Mesenchymal stem cell (in vitro differentiated cells and primary cell): ENCODE measurements around the gene ZNF407.
"Not testable (repeated sequence)": the region's sequence is repeated elsewhere in the genome, so short reads cannot be mapped to it uniquely, and the experiment has no call there.

Experiments
- DNase-seq: peaks from one replicate; pipeline ENCODE4 v3.0.0-alpha.2; 2013
- H2AFZ ChIP-seq: one replicate; pipeline ENCODE4 v1.6.1; 2013; ENCODE audit warnings: low read depth, mild to moderate bottlenecking, control low read depth, inconsistent platforms, low read length, moderate library complexity
- H2AK5ac ChIP-seq: 2 replicates; pipeline ENCODE4 v1.6.1; 2013; ENCODE audit warnings: low read length, moderate library complexity, mild to moderate bottlenecking, inconsistent platforms; ENCODE audit not compliant: severe bottlenecking
- H2BK120ac ChIP-seq: one replicate; pipeline ENCODE4 v1.6.1; 2013; ENCODE audit warnings: low read depth, mild to moderate bottlenecking, inconsistent platforms, low read length, moderate library complexity
- H2BK12ac ChIP-seq, 2 experiments: one replicate each; pipeline ENCODE4 v1.6.1; 2013; ENCODE audit warnings: inconsistent platforms in 2 of 2, low read length in 2 of 2, mild to moderate bottlenecking in 2 of 2, moderate library complexity in 2 of 2, control low read depth in 1 of 2
- H2BK15ac ChIP-seq: one replicate; pipeline ENCODE4 v1.6.1; 2013; ENCODE audit warnings: mild to moderate bottlenecking, low read depth, inconsistent platforms; ENCODE audit not compliant: poor library complexity, severe bottlenecking
- H2BK5ac ChIP-seq: 2 replicates; pipeline ENCODE4 v1.6.1; 2013; ENCODE audit warnings: low read depth, mild to moderate bottlenecking, low read length, control low read depth, inconsistent platforms; ENCODE audit not compliant: poor library complexity, severe bottlenecking
- H3K14ac ChIP-seq, 2 experiments: one replicate each; pipeline ENCODE4 v1.6.1; 2013; ENCODE audit warnings: inconsistent platforms in 2 of 2, low read length in 2 of 2, control low read depth in 1 of 2, mild to moderate bottlenecking in 1 of 2, moderate library complexity in 1 of 2
- H3K18ac ChIP-seq, 2 experiments: one replicate each; pipeline ENCODE4 v1.6.1; 2013; ENCODE audit warnings: inconsistent platforms in 2 of 2, low read length in 2 of 2, control low read depth in 1 of 2, low read depth in 1 of 2, mild to moderate bottlenecking in 1 of 2
- H3K23ac ChIP-seq, 2 experiments: one replicate each; pipeline ENCODE4 v1.6.1; 2013; ENCODE audit warnings: inconsistent platforms in 2 of 2, low read length in 2 of 2, mild to moderate bottlenecking in 2 of 2, moderate library complexity in 2 of 2, control low read depth in 1 of 2
- H3K27ac ChIP-seq: 2 replicates; pipeline ENCODE4 v1.5.1; 2013; ENCODE audit warnings: mild to moderate bottlenecking, moderate library complexity, low read length, control low read depth, inconsistent platforms; ENCODE audit not compliant: poor library complexity, severe bottlenecking
- H3K27me3 ChIP-seq, 2 experiments: 2 replicates each; pipeline versions ENCODE4 v1.6.1 to v1.7.0; 2013; ENCODE audit warnings: low read length in 2 of 2, mild to moderate bottlenecking in 2 of 2, moderate library complexity in 2 of 2, control low read depth in 1 of 2, inconsistent platforms in 1 of 2; ENCODE audit not compliant: control insufficient read depth in 1 of 2, insufficient read depth in 1 of 2
- H3K36me3 ChIP-seq, 2 experiments: 2 replicates each; pipeline versions ENCODE4 v1.6.1 to v1.7.0; 2013; ENCODE audit warnings: low read length in 2 of 2, control low read depth in 1 of 2, inconsistent platforms in 1 of 2, low read depth in 1 of 2, mild to moderate bottlenecking in 1 of 2; ENCODE audit not compliant: insufficient read depth in 2 of 2, control insufficient read depth in 1 of 2
- H3K4ac ChIP-seq, 2 experiments: one replicate each; pipeline ENCODE4 v1.6.1; 2013; ENCODE audit warnings: inconsistent platforms in 2 of 2, low read length in 2 of 2, mild to moderate bottlenecking in 2 of 2, moderate library complexity in 2 of 2, control low read depth in 1 of 2, low read depth in 1 of 2
- H3K4me1 ChIP-seq: 2 replicates; pipeline ENCODE4 v1.6.1; 2013; ENCODE audit warnings: low read depth, low read length, control low read depth; ENCODE audit not compliant: control insufficient read depth, insufficient read depth
- H3K4me2 ChIP-seq: 2 replicates; pipeline ENCODE4 v1.6.1; 2013; ENCODE audit warnings: low read length, mild to moderate bottlenecking, inconsistent platforms; ENCODE audit not compliant: poor library complexity, severe bottlenecking
- H3K4me3 ChIP-seq, 2 experiments: 2 replicates each; pipeline versions ENCODE4 v1.5.1 to v1.7.0; 2013; ENCODE audit warnings: low read length in 2 of 2, mild to moderate bottlenecking in 2 of 2, control low read depth in 1 of 2, low read depth in 1 of 2; ENCODE audit not compliant: insufficient read depth in 1 of 2
- H3K79me1 ChIP-seq: replicated peaks from 2 replicates; pipeline ENCODE4 v1.6.1; 2013; ENCODE audit warnings: mild to moderate bottlenecking, control low read depth, low read length, inconsistent platforms; ENCODE audit not compliant: poor library complexity, severe bottlenecking
- H3K9ac ChIP-seq: 2 replicates; pipeline ENCODE4 v1.7.0; 2013; ENCODE audit warnings: mild to moderate bottlenecking, low read length, moderate library complexity
- H3K9me3 ChIP-seq: 2 replicates; pipeline ENCODE4 v1.7.0; 2013; ENCODE audit warnings: mild to moderate bottlenecking, low read length; ENCODE audit not compliant: control insufficient read depth
- H4K8ac ChIP-seq: one replicate; pipeline ENCODE4 v1.6.1; 2013; ENCODE audit warnings: inconsistent platforms, mild to moderate bottlenecking, low read length, moderate library complexity
- H4K91ac ChIP-seq: one replicate; pipeline ENCODE4 v1.6.1; 2013; ENCODE audit warnings: mild to moderate bottlenecking, low read length, inconsistent platforms
- WGBS: methylation state at CpG from one replicate; pipeline ENCODE4 v1.1.7; 2013; ENCODE audit warnings: mixed read lengths; 5-methylcytosine and 5-hydroxymethylcytosine counted together

The ZNF407 gene

GRCh38 chr18:75083761-75084160 lies 486.1 kb downstream of the ZNF407 start:
- H2BK120ac ChIP-seq, result no peak overlapping the region
- WGBS, result 85% methylated on average over 9 of the region's 9 CpGs

GRCh38 chr18:75085676-75086075 lies 488.0 kb downstream of the ZNF407 start:
- H2AK5ac ChIP-seq, H3K27me3 ChIP-seq, H2AFZ ChIP-seq, H3K4me1 ChIP-seq, H3K4ac ChIP-seq, H2BK120ac ChIP-seq, H3K18ac ChIP-seq, H4K91ac ChIP-seq, H3K36me3 ChIP-seq, H3K4me3 ChIP-seq, H3K27ac ChIP-seq, H3K79me1 ChIP-seq, H3K23ac ChIP-seq, H3K9ac ChIP-seq, DNase-seq, H3K9me3 ChIP-seq, H4K8ac ChIP-seq, H3K14ac ChIP-seq, H3K4me2 ChIP-seq, H2BK15ac ChIP-seq, H2BK12ac ChIP-seq, H2BK5ac ChIP-seq: not testable (repeated sequence)
- 95% methylated on average over 8 of the region's 8 CpGs for WGBS

More at GRCh38 chr18:75083761-75084160, 486.1 kb downstream of the ZNF407 start:
- no peak overlapping the region for H2BK5ac ChIP-seq
- H3K36me3 ChIP-seq, result no peaks in the 10 kb centered on the region
- H3K4ac ChIP-seq, result no peak overlapping the region
- no peak overlapping the region for H3K4me3 ChIP-seq
- no peak overlapping the region for H2BK12ac ChIP-seq
- H3K27me3 ChIP-seq, result no peaks in the 10 kb centered on the region
- no peak overlapping the region for H2AFZ ChIP-seq
- no peak overlapping the region for H2BK15ac ChIP-seq
- H3K79me1 ChIP-seq, result no peaks in the 10 kb centered on the region
- no peak overlapping the region for H3K23ac ChIP-seq
- no peak overlapping the region for H3K4me2 ChIP-seq
- peaks cover 6% of the 10 kb centered on the region for H3K9me3 ChIP-seq
- no peaks in the 10 kb centered on the region for H3K4me1 ChIP-seq
- no peak overlapping the region for H4K91ac ChIP-seq
- no peak overlapping the region for H3K18ac ChIP-seq
- DNase-seq, result no peak
- H4K8ac ChIP-seq, result no peak overlapping the region
- H3K9ac ChIP-seq, result no peak overlapping the region
- H3K14ac ChIP-seq, result no peak overlapping the region
- H2AK5ac ChIP-seq, result no peak overlapping the region
- H3K27ac ChIP-seq, result no peak overlapping the region

- no peaks in the 10 kb centered on the region for H3K36me3 ChIP-seq
- no peaks in the 10 kb centered on the region for H3K79me1 ChIP-seq
- no peak overlapping the region for H2AFZ ChIP-seq
- WGBS, result 89% methylated on average over 9 of the region's 9 CpGs
- H3K27ac ChIP-seq, result no peak overlapping the region
- H3K14ac ChIP-seq, result no peak overlapping the region
- peaks cover 2% of the 10 kb centered on the region for H3K4me1 ChIP-seq
- H3K4me2 ChIP-seq, result no peak overlapping the region
- no peaks in the 10 kb centered on the region for H3K27me3 ChIP-seq
- no peak overlapping the region for H2AK5ac ChIP-seq
- H3K4me3 ChIP-seq, result no peak overlapping the region
- no peak overlapping the region for H3K9ac ChIP-seq
- H3K18ac ChIP-seq, result no peak overlapping the region
- H4K8ac ChIP-seq, result no peak overlapping the region
- no peak overlapping the region for H2BK12ac ChIP-seq
- H3K23ac ChIP-seq, result no peak overlapping the region
- peaks cover 6% of the 10 kb centered on the region for H3K9me3 ChIP-seq
- no peak overlapping the region for H3K4ac ChIP-seq
- no peak for DNase-seq
- no peak overlapping the region for H2BK5ac ChIP-seq
- H2BK120ac ChIP-seq, result no peak overlapping the region
- no peak overlapping the region for H2BK15ac ChIP-seq
- peak overlapping the region; percentile 15 for H4K91ac ChIP-seq
Measured at GRCh38 chr18:75086494-75087034, 488.9 kb downstream of the ZNF407 start.

- Histone ChIP-seq H3K18ac (no peak overlapping the region), H3K14ac (no peak overlapping the region), H3K79me1 (no peaks in the 10 kb centered on the region), H4K91ac (no peak overlapping the region), H3K23ac (no peak overlapping the region), H3K27me3 (no peaks in the 10 kb centered on the region), H3K9me3 (peaks cover 6% of the 10 kb centered on the region), H3K9ac (no peak overlapping the region), H4K8ac (no peak overlapping the region), H2AFZ (no peak overlapping the region), H2BK5ac (no peak overlapping the region), H2BK12ac (no peak overlapping the region), H2BK15ac (no peak overlapping the region), H2BK120ac (no peak overlapping the region), H3K27ac (no peak overlapping the region), H3K4me1 (peaks cover 2% of the 10 kb centered on the region), H3K36me3 (no peaks in the 10 kb centered on the region), H2AK5ac (no peak overlapping the region), H3K4me2 (no peak overlapping the region), H3K4ac (no peak overlapping the region), H3K4me3 (no peak overlapping the region)
- WGBS, result 93% methylated on average over 36 of the region's 43 CpGs
- DNase-seq, result no peak
Measured at GRCh38 chr18:75087119-75088020, 489.7 kb downstream of the ZNF407 start.
